Kidney epithelial cell (primary cell): ENCODE results near the gene SLC39A11. TPM values are rescaled to one million over a fixed set of nuclear protein-coding genes. Genes with fewer than 3 reads are reported as not detected.
"Not testable (repeated sequence)": the region's sequence is repeated elsewhere in the genome, so short reads cannot be mapped to it uniquely, and the experiment has no call there.

Experiments
- DNase-seq: peaks from one replicate; pipeline ENCODE4 v3.0.0-alpha.2; 2010; ENCODE audit warnings: low read depth
- H3K27me3 ChIP-seq: 2 replicates; pipeline ENCODE4 v1.6.0; 2011; ENCODE audit warnings: low read length; ENCODE audit not compliant: control insufficient read depth, insufficient read depth
- H3K36me3 ChIP-seq: 2 replicates; pipeline ENCODE4 v1.5.1; 2011; ENCODE audit warnings: low read length; ENCODE audit not compliant: control insufficient read depth, insufficient read depth
- H3K4me3 ChIP-seq: 2 replicates; pipeline ENCODE4 v1.5.1; 2011; ENCODE audit warnings: low read depth, mild to moderate bottlenecking, control low read depth, low read length
- CTCF ChIP-seq: IDR thresholded peaks from 2 replicates; pipeline ENCODE4 v1.5.1; 2011; ENCODE audit warnings: mild to moderate bottlenecking, moderate library complexity, low read length, control low read depth, inconsistent platforms; ENCODE audit not compliant: insufficient read depth, poor library complexity, severe bottlenecking
- total RNA-seq: library from RNA; depleted of rRNA; stranded (reverse); fragments of >200 nt; gene quantifications from 2 replicates; pipeline ENCODE4 v1.2.3, GENCODE V29; 2015

The SLC39A11 gene
- total RNA-seq, 1 donor from 2014 or later, result 13.0 TPM

GRCh38 chr17:72790190-72790589 is 302.3 kb downstream of the SLC39A11 start:
- no peak for TF ChIP-seq CTCF
- no peaks in the 10 kb centered on the region for H3K27me3 ChIP-seq
- no peak overlapping the region for H3K4me3 ChIP-seq
- H3K36me3 ChIP-seq, result no peaks in the 10 kb centered on the region
- no peak for DNase-seq

GRCh38 chr17:72789711-72790110 is 302.8 kb downstream of the SLC39A11 start:
- TF ChIP-seq CTCF, result no peak
- Histone ChIP-seq H3K27me3 (no peaks in the 10 kb centered on the region), H3K4me3 (no peak overlapping the region), H3K36me3 (no peaks in the 10 kb centered on the region)
- DNase-seq, result no peak

- Histone ChIP-seq H3K27me3 (no peaks in the 10 kb centered on the region), H3K4me3 (no peak overlapping the region), H3K36me3 (no peaks in the 10 kb centered on the region)
- no peak for TF ChIP-seq CTCF
- DNase-seq, result no peak
These were observed 303.4 kb downstream of the SLC39A11 start for GRCh38 chr17:72788950-72789585.

GRCh38 chr17:72786209-72786608 is 306.3 kb downstream of the SLC39A11 start:
- H3K36me3 ChIP-seq, result no peaks in the 10 kb centered on the region
- H3K4me3 ChIP-seq, result no peak overlapping the region
- TF ChIP-seq CTCF, result no peak

GRCh38 chr17:72782985-72783701 is 309.3 kb downstream of the SLC39A11 start:
- DNase-seq, result no peak
- TF ChIP-seq CTCF, result no peak
- Histone ChIP-seq H3K27me3 (no peaks in the 10 kb centered on the region), H3K36me3 (no peaks in the 10 kb centered on the region), H3K4me3 (no peak overlapping the region)

More at GRCh38 chr17:72786209-72786608, 306.3 kb downstream of the SLC39A11 start:
- no peak for DNase-seq
- H3K27me3 ChIP-seq, result no peaks in the 10 kb centered on the region

GRCh38 chr17:72782437-72782836 is 310.1 kb downstream of the SLC39A11 start:
- H3K36me3 ChIP-seq, H3K27me3 ChIP-seq, DNase-seq, H3K4me3 ChIP-seq: not testable (repeated sequence)
